HFFc6 (cell line): ENCODE data around the gene PROM1. TPM values are rescaled to one million over a fixed set of nuclear protein-coding genes. Genes with fewer than 3 reads are reported as not detected.

Source experiments
- DNase-seq: peaks from one replicate; pipeline ENCODE4 v3.0.0-alpha.2; 2018
- H3K27ac Mint-ChIP-seq: 2 replicates; pipeline ENCODE4 v1.8.0; 2020; ENCODE audit warnings: mild to moderate bottlenecking, mixed read lengths
- H3K27me3 Mint-ChIP-seq: 2 replicates; pipeline ENCODE4 v1.8.0; 2021; ENCODE audit warnings: mild to moderate bottlenecking, moderate library complexity, mixed read lengths; ENCODE audit not compliant: insufficient read depth
- H3K36me3 Mint-ChIP-seq: 2 replicates; pipeline ENCODE4 v1.8.0; 2021; ENCODE audit warnings: low read depth, mixed read lengths
- H3K4me1 Mint-ChIP-seq: 2 replicates; pipeline ENCODE4 v1.8.0; 2020; ENCODE audit warnings: low read depth, mixed read lengths
- H3K4me3 Mint-ChIP-seq: 2 replicates; pipeline ENCODE4 v1.8.0; 2020; ENCODE audit warnings: mild to moderate bottlenecking, moderate library complexity, mixed read lengths
- H3K9me3 Mint-ChIP-seq: 2 replicates; pipeline ENCODE4 v1.8.0; 2020; ENCODE audit warnings: mild to moderate bottlenecking, mixed read lengths
- CTCF ChIP-seq: fragments of 200-600 bp; sonication (generic); IDR thresholded peaks from 2 replicates; pipeline ENCODE4 v1.5.0; 2021; ENCODE audit warnings: antibody characterized with exemption, mild to moderate bottlenecking
- total RNA-seq, 6 experiments: library from RNA; stranded (reverse); fragmentation: NEBNext Ultra II Directional; extraction: Animal tissue kit (Norgen Biotek cat#: 25700); gene quantifications; 2 replicates in 1 of 6; 3 replicates in 5 of 6; pipeline ENCODE4 v1.2.3, GENCODE V29; 2021

PROM1 gene
- total RNA-seq, 6 experiments from 2014 or later: 0.28 TPM; not detected in 5

GRCh38 chr4:15971068-15971801 lies 112.6 kb downstream of the PROM1 start:
- H3K27me3 Mint-ChIP-seq: peaks cover 41% of the 10 kb centered on the region
- DNase-seq: no peak
- TF ChIP-seq CTCF: no peak; the same call in 1 of the 2 replicates
- H3K4me1 Mint-ChIP-seq: no peaks in the 10 kb centered on the region
- H3K36me3 Mint-ChIP-seq: no peaks in the 10 kb centered on the region
- H3K9me3 Mint-ChIP-seq: no peaks in the 10 kb centered on the region
- H3K27ac Mint-ChIP-seq: no peak overlapping the region
- H3K4me3 Mint-ChIP-seq: no peak overlapping the region

DNA sequence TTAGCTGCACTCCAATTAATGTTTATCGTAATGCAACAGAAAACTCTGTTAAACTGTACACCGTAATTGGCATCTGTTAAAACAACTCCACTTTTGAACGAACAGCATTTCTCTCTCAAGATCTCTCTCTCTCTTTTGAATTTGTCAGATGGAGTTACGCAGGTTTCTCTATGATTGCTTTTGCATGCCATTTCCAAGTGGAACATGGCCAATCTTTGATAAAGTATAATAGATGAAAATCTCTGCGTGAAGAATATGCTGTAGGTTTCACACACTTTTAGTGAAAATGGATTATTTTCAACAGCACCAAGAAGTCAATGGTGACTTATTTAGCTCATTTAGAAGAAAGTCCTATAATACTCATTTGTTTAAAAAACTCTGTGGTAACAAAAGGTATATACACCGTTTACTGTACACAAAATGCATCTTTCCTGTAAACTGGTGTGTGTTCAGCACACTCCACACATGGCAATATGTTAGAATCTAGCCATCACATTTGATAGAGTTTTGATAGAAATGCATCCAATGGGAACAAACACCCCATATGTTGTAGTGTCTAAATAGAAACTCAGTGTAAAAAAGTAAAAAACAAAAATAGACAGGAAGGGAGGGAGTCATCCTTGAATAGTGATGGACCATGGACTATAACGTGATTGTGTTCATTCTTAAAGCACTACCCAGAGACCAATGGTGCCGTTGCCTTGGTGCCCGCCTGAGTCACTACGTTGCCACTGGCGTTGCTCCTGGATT lies 115.1 kb downstream of the PROM1 start:
- Mint-ChIP-seq H3K27ac (no peak overlapping the region), H3K36me3 (no peaks in the 10 kb centered on the region), H3K27me3 (peaks cover 34% of the 10 kb centered on the region), H3K4me3 (no peak overlapping the region), H3K4me1 (no peaks in the 10 kb centered on the region), H3K9me3 (no peaks in the 10 kb centered on the region)
- no peak for DNase-seq
- no peak for TF ChIP-seq CTCF

- DNase-seq: no peak
- H3K9me3 Mint-ChIP-seq: no peaks in the 10 kb centered on the region
- peaks cover 25% of the 10 kb centered on the region for H3K27me3 Mint-ChIP-seq
- no peaks in the 10 kb centered on the region for H3K4me1 Mint-ChIP-seq
- H3K27ac Mint-ChIP-seq: no peak overlapping the region
- no peak overlapping the region for H3K4me3 Mint-ChIP-seq
- no peaks in the 10 kb centered on the region for H3K36me3 Mint-ChIP-seq
- no peak for TF ChIP-seq CTCF
These were observed 118.5 kb downstream of the PROM1 start for GRCh38 chr4:15965325-15965724.

DNA sequence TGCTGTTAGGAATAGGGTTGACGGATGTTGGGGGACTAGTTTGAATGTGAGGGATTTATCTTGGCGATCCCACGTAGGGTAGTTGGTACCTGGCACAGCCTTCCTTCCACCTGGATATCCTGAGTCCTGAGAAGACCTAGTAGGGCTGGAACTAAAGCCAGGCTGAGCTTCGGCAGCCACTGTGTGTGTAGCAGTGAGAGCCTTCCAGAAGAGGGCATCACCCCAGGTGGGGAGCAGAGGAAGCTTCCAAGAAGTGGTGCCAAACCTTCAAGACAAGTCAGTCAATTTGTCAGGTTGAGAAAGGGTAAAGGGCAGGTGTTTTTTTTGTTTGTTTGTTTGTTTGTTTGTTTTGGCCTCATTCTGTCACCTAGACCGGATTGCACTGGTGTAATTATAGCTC lies 119.7 kb downstream of the PROM1 start:
- peak; percentile 9; the same call in 1 of the 2 replicates for TF ChIP-seq CTCF
- Mint-ChIP-seq H3K27me3 (peaks cover 25% of the 10 kb centered on the region), H3K36me3 (no peaks in the 10 kb centered on the region), H3K4me1 (no peaks in the 10 kb centered on the region), H3K9me3 (no peaks in the 10 kb centered on the region), H3K4me3 (no peak overlapping the region), H3K27ac (no peak overlapping the region)
- DNase-seq: no peak

- no peak for DNase-seq
- no peaks in the 10 kb centered on the region for H3K4me1 Mint-ChIP-seq
- no peak for TF ChIP-seq CTCF
- H3K9me3 Mint-ChIP-seq: no peaks in the 10 kb centered on the region
- H3K27me3 Mint-ChIP-seq: peaks cover 25% of the 10 kb centered on the region
- no peaks in the 10 kb centered on the region for H3K36me3 Mint-ChIP-seq
- no peak overlapping the region for H3K4me3 Mint-ChIP-seq
- H3K27ac Mint-ChIP-seq: no peak overlapping the region
These were observed 120.2 kb downstream of the PROM1 start for GRCh38 chr4:15963576-15963975.
